A673 (cell line): ENCODE data around the gene HEXIM2.

Experiments used
- CTCF ChIP-seq: fragments of 300-800, 200-600 bp; sonication (generic); conservative IDR thresholded peaks from 2 replicates; pipeline ENCODE4 v1.5.1; 2017; ENCODE audit warnings: low read depth, mild to moderate bottlenecking, antibody characterized with exemption, low read length, moderate library complexity, mixed read lengths
- EZH2 ChIP-seq: fragments of 200-600 bp; sonication (generic); IDR thresholded peaks from 2 replicates; pipeline ENCODE4 v1.6.1; 2017; ENCODE audit warnings: borderline replicate concordance, low read depth, mild to moderate bottlenecking, mixed read lengths, antibody characterized with exemption, low read length; ENCODE audit not compliant: poor library complexity, severe bottlenecking

GRCh38 chr17:45197108-45197507, 35.4 kb downstream of the HEXIM2 start:
- TF ChIP-seq CTCF = no peak
- TF ChIP-seq EZH2 = no peak
